Fibroblast of the aortic adventitia (primary cell): ENCODE results near the gene CTNNBL1. TPM values are rescaled to one million over a fixed set of nuclear protein-coding genes. Genes with fewer than 3 reads are reported as not detected.

Experiments used
- DNase-seq: peaks from one replicate; pipeline ENCODE4 v3.0.0-alpha.2; 2010; ENCODE audit warnings: low read depth
- H3K4me3 ChIP-seq: 2 replicates; pipeline ENCODE4 v1.5.1; 2011; ENCODE audit warnings: low read depth, mild to moderate bottlenecking, control low read depth, low read length, moderate library complexity
- total RNA-seq: library from RNA; depleted of rRNA; stranded (reverse); fragments of >200 nt; gene quantifications from 2 replicates; pipeline ENCODE4 v1.2.3, GENCODE V29; 2012; ENCODE audit warnings: low replicate concordance
- TF ChIP-seq, protein P1 (sequence below): IDR thresholded peaks from 2 replicates; pipeline ENCODE4 v1.5.1; 2011; ENCODE audit warnings: mild to moderate bottlenecking, low read length, control low read depth, inconsistent platforms; ENCODE audit not compliant: insufficient read depth

The CTNNBL1 gene
- total RNA-seq, 1 donor, result 23.1 TPM

- no peak overlapping the region for H3K4me3 ChIP-seq
- TF ChIP-seq, protein P1, sequence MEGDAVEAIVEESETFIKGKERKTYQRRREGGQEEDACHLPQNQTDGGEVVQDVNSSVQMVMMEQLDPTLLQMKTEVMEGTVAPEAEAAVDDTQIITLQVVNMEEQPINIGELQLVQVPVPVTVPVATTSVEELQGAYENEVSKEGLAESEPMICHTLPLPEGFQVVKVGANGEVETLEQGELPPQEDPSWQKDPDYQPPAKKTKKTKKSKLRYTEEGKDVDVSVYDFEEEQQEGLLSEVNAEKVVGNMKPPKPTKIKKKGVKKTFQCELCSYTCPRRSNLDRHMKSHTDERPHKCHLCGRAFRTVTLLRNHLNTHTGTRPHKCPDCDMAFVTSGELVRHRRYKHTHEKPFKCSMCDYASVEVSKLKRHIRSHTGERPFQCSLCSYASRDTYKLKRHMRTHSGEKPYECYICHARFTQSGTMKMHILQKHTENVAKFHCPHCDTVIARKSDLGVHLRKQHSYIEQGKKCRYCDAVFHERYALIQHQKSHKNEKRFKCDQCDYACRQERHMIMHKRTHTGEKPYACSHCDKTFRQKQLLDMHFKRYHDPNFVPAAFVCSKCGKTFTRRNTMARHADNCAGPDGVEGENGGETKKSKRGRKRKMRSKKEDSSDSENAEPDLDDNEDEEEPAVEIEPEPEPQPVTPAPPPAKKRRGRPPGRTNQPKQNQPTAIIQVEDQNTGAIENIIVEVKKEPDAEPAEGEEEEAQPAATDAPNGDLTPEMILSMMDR, result no peak
- DNase-seq, result no peak
Observed at GRCh38 chr20:37878835-37879599, 185.2 kb downstream of the CTNNBL1 start.

DNA sequence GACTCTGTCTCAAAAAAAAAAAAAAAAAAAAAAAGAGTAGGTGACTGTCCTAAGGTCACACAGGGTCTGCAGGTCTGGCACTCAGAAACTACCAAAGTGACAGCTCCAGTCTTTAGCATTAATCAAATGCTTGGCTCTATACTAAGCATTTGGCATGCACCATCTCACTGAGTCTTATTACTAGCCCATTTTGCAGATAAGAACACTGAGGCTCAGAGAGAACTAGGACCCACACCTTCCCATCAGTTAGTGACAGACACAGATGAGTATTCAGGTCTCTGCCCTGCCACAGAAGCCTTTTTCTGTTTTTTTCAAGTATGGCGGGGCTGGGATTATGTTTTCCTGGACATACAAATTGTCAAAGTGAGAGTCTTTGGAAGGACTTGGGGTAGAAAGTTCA, 186.0 kb downstream of the CTNNBL1 start:
- TF ChIP-seq, protein P1, result no peak
- no peak for DNase-seq

GRCh38 chr20:37880726-37881591, 187.1 kb downstream of the CTNNBL1 start:
- H3K4me3 ChIP-seq, result no peak overlapping the region
- no peak for DNase-seq
- TF ChIP-seq, protein P1, result no peak

More for the DNA sequence above, 186.0 kb downstream of the CTNNBL1 start:
- no peak overlapping the region for H3K4me3 ChIP-seq

GRCh38 chr20:37881601-37882343, 187.9 kb downstream of the CTNNBL1 start:
- no peak for DNase-seq
- TF ChIP-seq, protein P1, result no peak
- H3K4me3 ChIP-seq, result no peak overlapping the region

DNA sequence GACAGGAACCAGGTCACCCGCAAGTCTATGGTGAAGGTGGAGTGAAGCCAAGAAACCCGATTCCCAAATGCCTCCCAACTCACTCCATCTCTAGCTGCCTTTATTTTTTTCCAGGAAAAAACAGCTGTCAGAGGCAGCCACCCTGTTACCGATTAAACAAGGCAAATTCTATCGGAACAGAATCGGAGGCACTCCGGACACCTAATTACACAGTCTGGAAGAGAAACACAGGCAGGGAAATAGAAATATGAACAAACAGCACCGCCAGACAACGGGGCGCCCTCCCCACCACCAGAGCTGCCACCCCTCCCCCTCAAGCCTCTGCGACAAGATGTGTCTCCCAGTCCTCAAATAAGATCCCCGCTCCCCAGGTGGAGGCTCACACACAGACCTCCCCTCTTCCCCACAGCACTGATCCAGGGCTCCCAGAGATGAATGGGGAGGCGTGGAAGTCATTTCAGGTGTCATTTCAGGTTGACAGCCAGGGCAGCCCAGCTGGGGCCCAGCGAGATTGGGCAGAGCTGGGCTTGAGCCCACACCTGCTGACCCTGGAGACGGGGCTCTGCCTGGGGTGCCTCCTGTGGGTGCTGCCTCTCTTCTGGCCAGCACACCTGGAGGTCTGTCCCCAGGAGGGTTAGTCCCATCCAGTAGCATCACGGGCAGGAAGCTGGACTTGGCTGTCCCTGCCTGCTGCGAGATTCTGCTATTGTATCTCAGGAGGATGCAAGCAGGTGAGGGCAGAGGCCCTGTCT, 189.3 kb downstream of the CTNNBL1 start:
- TF ChIP-seq, protein P1, result no peak
- no peak for DNase-seq
- H3K4me3 ChIP-seq, result no peak overlapping the region

GRCh38 chr20:37885042-37885441, 191.2 kb downstream of the CTNNBL1 start:
- H3K4me3 ChIP-seq, result no peak overlapping the region
- TF ChIP-seq, protein P1, result no peak
- no peak for DNase-seq
